Rectal smooth muscle tissue (tissue), 1 donor: ENCODE data around the gene FCER1G.

Source experiments
- H3K27ac ChIP-seq: one replicate; pipeline ENCODE4 v1.7.0; 2013; ENCODE audit warnings: low read depth, low read length, inconsistent platforms
- H3K27me3 ChIP-seq: one replicate; pipeline ENCODE4 v1.7.0; 2013; ENCODE audit warnings: low read length; ENCODE audit not compliant: control insufficient read depth, insufficient read depth
- H3K36me3 ChIP-seq: one replicate; pipeline ENCODE4 v1.7.0; 2013; ENCODE audit warnings: low read length; ENCODE audit not compliant: control insufficient read depth, insufficient read depth
- H3K4me1 ChIP-seq: one replicate; pipeline ENCODE4 v1.7.0; 2013; ENCODE audit warnings: low read length; ENCODE audit not compliant: control insufficient read depth, insufficient read depth
- H3K4me3 ChIP-seq: one replicate; pipeline ENCODE4 v1.7.0; 2013; ENCODE audit warnings: low read length
- H3K9ac ChIP-seq: one replicate; pipeline ENCODE4 v1.7.0; 2013; ENCODE audit warnings: low read length

FCER1G gene

GRCh38 chr1:161191971-161192370 is 23.1 kb upstream of the FCER1G start:
- H3K27ac ChIP-seq, result no peak overlapping the region
- no peaks in the 10 kb centered on the region for H3K27me3 ChIP-seq
- no peak overlapping the region for H3K9ac ChIP-seq
- H3K4me3 ChIP-seq, result no peak overlapping the region
- H3K4me1 ChIP-seq, result peaks cover 4% of the 10 kb centered on the region
- H3K36me3 ChIP-seq, result no peaks in the 10 kb centered on the region

DNA sequence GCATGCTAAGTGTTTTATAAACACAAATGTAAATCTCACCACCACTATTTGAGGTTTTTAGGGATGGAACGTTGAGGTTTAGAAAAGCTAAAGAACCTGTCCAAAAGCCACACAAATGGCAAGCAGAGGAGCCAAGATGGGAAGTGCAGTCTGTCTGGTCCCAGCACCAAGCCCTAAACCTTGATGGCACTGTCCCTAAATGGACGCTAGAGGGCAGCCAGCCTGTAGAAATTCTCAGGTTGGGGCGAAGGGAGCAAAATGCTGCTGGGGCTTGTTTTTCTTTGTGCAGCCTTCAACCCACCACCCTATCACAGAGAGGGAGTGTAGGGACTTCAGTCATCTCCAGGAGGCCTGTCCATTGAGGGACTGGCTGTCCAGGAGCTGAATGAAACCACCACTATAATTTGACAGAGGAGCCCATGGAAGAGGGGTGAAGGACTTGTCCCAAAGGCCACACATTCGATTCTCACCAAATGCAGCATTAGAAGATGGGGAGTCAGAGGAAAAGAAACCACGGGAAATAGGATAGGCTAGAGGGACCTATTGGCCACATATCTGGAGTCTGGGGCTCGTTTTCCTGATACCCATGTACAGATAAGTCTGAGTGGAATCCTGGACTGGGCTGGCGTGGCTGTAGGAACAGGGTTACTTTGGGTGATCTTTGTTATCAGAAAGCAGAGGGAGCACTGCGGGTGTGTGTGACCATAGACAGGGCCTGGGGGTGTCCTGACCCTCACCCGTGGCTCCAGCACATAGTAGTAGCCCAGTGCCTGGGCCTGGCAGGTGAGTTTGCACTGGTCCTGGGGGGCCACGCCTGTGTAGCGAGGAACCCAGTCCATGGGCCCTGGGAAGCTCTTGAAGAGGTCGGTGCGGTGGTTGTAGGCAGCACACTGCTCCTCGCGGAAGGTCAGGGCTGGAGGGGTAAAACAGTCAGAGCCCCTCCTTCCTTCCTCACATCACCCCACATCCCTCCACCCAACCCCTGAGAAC is 22.3 kb upstream of the FCER1G start:
- H3K36me3 ChIP-seq, result no peaks in the 10 kb centered on the region
- H3K4me3 ChIP-seq, result no peak overlapping the region
- H3K4me1 ChIP-seq, result peaks cover 9% of the 10 kb centered on the region
- H3K9ac ChIP-seq, result no peak overlapping the region
- H3K27ac ChIP-seq, result no peak overlapping the region
- no peaks in the 10 kb centered on the region for H3K27me3 ChIP-seq

DNA sequence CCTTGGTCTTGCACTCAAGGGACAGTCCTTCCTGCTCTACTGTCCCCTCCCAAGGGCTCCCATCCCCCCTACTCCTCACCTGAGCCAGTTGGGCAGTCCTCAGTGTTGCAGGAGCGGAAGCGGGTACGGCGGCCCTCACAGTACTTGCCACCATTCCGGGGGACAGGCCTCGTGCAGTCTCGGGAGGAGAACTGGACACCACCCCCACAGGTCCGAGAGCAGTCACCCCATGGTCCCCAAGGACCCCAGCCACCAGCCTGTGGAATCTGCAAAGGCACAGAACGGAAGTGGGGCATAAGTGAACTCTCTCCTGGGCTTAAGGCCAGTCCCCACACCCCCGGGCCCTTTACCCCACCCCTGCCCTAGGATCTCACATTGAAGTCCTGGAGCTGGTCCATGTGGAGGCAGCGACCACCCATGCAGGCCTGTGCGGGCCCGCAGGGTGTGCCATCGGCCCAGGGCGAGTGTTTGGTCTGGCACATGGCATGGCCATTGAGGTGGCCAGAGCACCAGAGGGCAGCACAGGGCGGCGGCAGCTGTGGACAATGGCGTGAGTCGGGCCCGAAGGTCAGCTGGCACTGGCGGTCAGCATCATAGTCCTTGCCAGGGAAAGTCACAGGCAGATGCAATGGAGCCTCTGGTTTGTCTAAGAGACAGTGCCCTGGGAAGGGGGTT is 21.4 kb upstream of the FCER1G start:
- peaks cover 15% of the 10 kb centered on the region for H3K4me1 ChIP-seq
- H3K27ac ChIP-seq, result no peak overlapping the region

DNA sequence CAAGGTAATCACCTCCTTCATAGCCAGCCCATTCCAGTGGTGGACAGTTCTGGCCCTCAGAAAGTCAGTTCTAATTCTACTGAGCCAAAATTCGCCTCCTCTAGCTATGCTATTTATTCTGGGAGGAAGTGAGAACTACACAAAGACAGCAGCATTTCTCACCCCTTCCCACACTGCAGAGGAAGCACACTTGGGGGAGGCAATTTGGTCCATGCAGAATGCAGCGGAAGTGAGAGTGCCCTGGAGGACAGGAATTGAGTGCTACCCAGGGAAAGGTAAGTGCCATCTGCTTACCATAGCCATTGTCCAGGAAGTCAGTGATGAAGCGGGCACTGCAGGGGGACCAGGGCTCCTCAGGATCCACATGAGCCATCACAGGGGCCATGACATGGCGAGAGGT is 19.9 kb upstream of the FCER1G start:
- Histone ChIP-seq H3K36me3 (no peaks in the 10 kb centered on the region), H3K27me3 (no peaks in the 10 kb centered on the region), H3K4me3 (no peak overlapping the region), H3K27ac (no peak overlapping the region), H3K4me1 (peaks cover 27% of the 10 kb centered on the region), H3K9ac (no peak overlapping the region)

More for the DNA sequence above, 21.4 kb upstream of the FCER1G start:
- H3K9ac ChIP-seq, result no peak overlapping the region
- no peaks in the 10 kb centered on the region for H3K36me3 ChIP-seq
- no peaks in the 10 kb centered on the region for H3K27me3 ChIP-seq
- H3K4me3 ChIP-seq, result no peak overlapping the region

- Histone ChIP-seq H3K4me1 (peaks cover 36% of the 10 kb centered on the region), H3K4me3 (no peak overlapping the region), H3K27ac (peak overlapping the region; percentile 76), H3K9ac (no peak overlapping the region), H3K36me3 (no peaks in the 10 kb centered on the region), H3K27me3 (no peaks in the 10 kb centered on the region)
Measured at GRCh38 chr1:161196111-161196510, 19.0 kb upstream of the FCER1G start.

DNA sequence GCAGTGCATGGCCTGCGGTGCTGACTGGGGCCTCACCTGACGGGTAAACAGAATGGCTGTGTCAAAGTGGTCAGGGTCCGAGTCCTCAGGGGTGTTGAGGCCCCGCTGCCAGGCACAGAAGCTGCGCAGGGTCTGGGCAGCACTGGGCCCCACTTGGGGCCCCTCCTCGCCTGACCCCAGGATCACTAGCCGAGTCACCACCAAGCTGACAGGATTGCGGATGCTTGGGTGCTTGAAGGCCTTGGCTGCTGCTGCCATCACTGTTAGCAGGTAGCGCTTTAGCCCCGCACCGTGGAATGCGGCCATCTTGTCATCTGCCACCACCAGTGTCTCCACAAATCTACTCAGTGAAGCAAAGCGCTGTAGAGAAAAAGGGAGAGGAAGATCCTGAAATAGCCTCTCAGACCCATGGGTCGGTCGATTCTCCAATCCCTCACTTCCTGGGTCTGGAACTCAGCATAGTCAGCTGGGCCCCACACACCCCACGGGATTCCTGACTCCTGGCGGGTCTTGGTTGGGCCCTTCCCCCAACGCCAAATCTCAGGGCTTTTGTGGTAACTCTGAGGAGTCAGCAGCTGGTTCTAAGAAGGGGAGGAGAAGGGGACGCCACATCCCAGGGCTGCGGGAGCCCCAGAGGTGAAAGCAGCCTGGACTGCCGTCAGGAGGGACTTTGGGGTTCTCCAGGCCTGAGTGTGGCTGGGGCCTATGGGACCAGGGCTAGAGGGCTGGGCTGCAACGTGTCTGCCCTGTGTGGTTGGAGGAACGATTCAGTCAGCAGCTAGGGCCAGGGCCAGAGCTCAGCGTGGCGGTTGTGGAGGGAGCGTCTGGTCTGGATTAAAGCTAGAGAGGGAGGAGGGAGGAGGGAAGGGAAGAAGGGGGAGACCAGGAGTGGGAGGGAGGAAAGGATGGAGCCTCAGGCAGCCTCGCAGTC is 18.3 kb upstream of the FCER1G start:
- H3K27me3 ChIP-seq, result no peaks in the 10 kb centered on the region
- no peaks in the 10 kb centered on the region for H3K36me3 ChIP-seq
- H3K27ac ChIP-seq, result peak overlapping the region; percentile 76
- H3K9ac ChIP-seq, result no peak overlapping the region
- H3K4me1 ChIP-seq, result peaks cover 40% of the 10 kb centered on the region
- H3K4me3 ChIP-seq, result peak overlapping the region; percentile 57

GRCh38 chr1:161197560-161198193 is 17.4 kb upstream of the FCER1G start:
- no peaks in the 10 kb centered on the region for H3K27me3 ChIP-seq
- H3K9ac ChIP-seq, result no peak overlapping the region
- no peaks in the 10 kb centered on the region for H3K36me3 ChIP-seq
- H3K4me1 ChIP-seq, result peaks cover 40% of the 10 kb centered on the region
- peak overlapping the region; percentile 57 for H3K4me3 ChIP-seq
- peak overlapping the region; percentile 76 for H3K27ac ChIP-seq

GRCh38 chr1:161198194-161198896 is 16.8 kb upstream of the FCER1G start:
- H3K4me1 ChIP-seq, result peaks cover 44% of the 10 kb centered on the region
- H3K27me3 ChIP-seq, result no peaks in the 10 kb centered on the region
- no peak overlapping the region for H3K9ac ChIP-seq
- peak overlapping the region; percentile 98 for H3K27ac ChIP-seq
- no peaks in the 10 kb centered on the region for H3K36me3 ChIP-seq
- H3K4me3 ChIP-seq, result peak overlapping the region; percentile 57

GRCh38 chr1:161198897-161199431 is 16.1 kb upstream of the FCER1G start, which contains the start of gene ADAMTS4:
ADAMTS4 (minus strand) TSS chr1:161199054; CDS start chr1:161198627, 427 bp downstream.
- peaks cover 44% of the 10 kb centered on the region for H3K4me1 ChIP-seq
- peak within 1 kb of the TSS; percentile 98 for H3K27ac ChIP-seq
- no peak within 1 kb of the TSS for H3K9ac ChIP-seq
- H3K27me3 ChIP-seq, result no peaks in the 10 kb centered on the region
- no peaks in the 10 kb centered on the region for H3K36me3 ChIP-seq
- H3K4me3 ChIP-seq, result peak within 1 kb of the TSS; percentile 57

GRCh38 chr1:161199506-161200139 is 15.5 kb upstream of the FCER1G start:
- H3K27me3 ChIP-seq, result no peaks in the 10 kb centered on the region
- H3K4me1 ChIP-seq, result peaks cover 44% of the 10 kb centered on the region
- H3K9ac ChIP-seq, result no peak overlapping the region
- peak overlapping the region; percentile 98 for H3K27ac ChIP-seq
- no peak overlapping the region for H3K4me3 ChIP-seq
- no peaks in the 10 kb centered on the region for H3K36me3 ChIP-seq
